GM10266 (cell line): Measurements from ENCODE around the gene TCF21.

Source experiments
- DNase-seq: peaks from one replicate; pipeline ENCODE4 v3.0.0; 2012; ENCODE audit errors: extremely low spot score
- CTCF ChIP-seq: IDR thresholded peaks from 2 replicates; pipeline ENCODE4 v1.5.1; 2012; ENCODE audit warnings: mild to moderate bottlenecking, low read depth; ENCODE audit not compliant: control insufficient read depth, insufficient read depth; ENCODE audit errors: missing control alignments

Gene TCF21

GRCh38 chr6:133888929-133889556 is at the start of gene TCF21:
Gene TCF21, plus strand, starts transcription at chr6:133889113. Its CDS starts 285 bp downstream, at chr6:133889398.
- no peak for DNase-seq
- TF ChIP-seq CTCF = no peak

- no peak for TF ChIP-seq CTCF
- DNase-seq = no peak
Measured at GRCh38 chr6:133841176-133841575, 47.7 kb upstream of the TCF21 start.

- no peak for DNase-seq
- no peak for TF ChIP-seq CTCF
Measured at GRCh38 chr6:133843098-133843497, 45.8 kb upstream of the TCF21 start.

- TF ChIP-seq CTCF = no peak
- no peak for DNase-seq
Measured at GRCh38 chr6:133844709-133845108, 44.2 kb upstream of the TCF21 start.

- DNase-seq = no peak
- TF ChIP-seq CTCF = no peak
Measured at GRCh38 chr6:133854041-133854363, 34.9 kb upstream of the TCF21 start.

- no peak for DNase-seq
- no peak for TF ChIP-seq CTCF
Measured at GRCh38 chr6:133854364-133855275, 34.3 kb upstream of the TCF21 start.
